Adrenal gland (tissue), 12 donors: ENCODE results near the gene PTPRU. TPM values are rescaled to one million over a fixed set of nuclear protein-coding genes. Genes with fewer than 3 reads are reported as not detected.
A peak's percentile ranks its signal among the peaks of the same experiment; 100 is the strongest.

Experiments used
- DNase-seq, 7 donors: peaks; one replicate each; pipeline ENCODE4 v3.0.0-alpha.2; 2019 to 2020
- H3K27ac ChIP-seq, 5 donors: fragments of 200-600 bp; sonication (generic) in 4 of 5; 1 replicate in 3 of 5; 2 replicates in 2 of 5; pipeline versions ENCODE4 v1.5.1 to v1.8.0; 2016 to 2020; ENCODE audit warnings: mild to moderate bottlenecking in 1 of 5
- H3K27me3 ChIP-seq: fragments of 200-600 bp; 2 replicates; pipeline ENCODE4 v1.8.0; 2021
- H3K36me3 ChIP-seq, 2 donors: fragments of 200-600 bp; replicated peaks in 1 of 2; 1 replicate in 1 of 2; 2 replicates in 1 of 2; pipeline versions ENCODE4 v1.5.1 to v1.8.0; 2018 to 2022
- H3K4me1 ChIP-seq, 2 donors: fragments of 200-600 bp; replicated peaks in 1 of 2; 1 replicate in 1 of 2; 2 replicates in 1 of 2; pipeline versions ENCODE4 v1.5.1 to v1.8.0; 2018 to 2021
- H3K4me3 ChIP-seq, 4 donors: fragments of 200-600 bp; sonication (generic) in 3 of 4; one replicate each; pipeline ENCODE4 v1.5.1; 2016 to 2018
- H3K9me3 ChIP-seq, 3 donors: fragments of 200-600 bp; sonication (generic) in 1 of 3; replicated peaks in 1 of 3; 1 replicate in 2 of 3; 2 replicates in 1 of 3; pipeline versions ENCODE4 v1.5.1 to v1.8.0; 2016 to 2021
- CTCF ChIP-seq, 6 experiments: fragments of 450-650 bp in 4 of 6; fragments of 200-600 bp in 2 of 6; sonication (generic) in 1 of 6; IDR thresholded peaks; 1 replicate in 5 of 6; 2 replicates in 1 of 6; pipeline versions ENCODE4 v1.5.1 to v1.8.0; 2016 to 2021; ENCODE audit warnings: antibody characterized with exemption in 6 of 6, mild to moderate bottlenecking in 2 of 6, moderate library complexity in 1 of 6
- POLR2A ChIP-seq, 2 donors: fragments of 450-650 bp; IDR thresholded peaks; one replicate each; pipeline ENCODE4 v1.6.1; 2017; ENCODE audit warnings: antibody characterized with exemption in 2 of 2, mild to moderate bottlenecking in 2 of 2, moderate library complexity in 1 of 2
- WGBS, 4 donors: extraction: QIAGEN DNeasy Blood & Tissue Kit in 2 of 4; methylation state at CpG; one replicate each; pipeline versions ENCODE4 v1.1.5 to v1.1.7; 2013 to 2017; 5-methylcytosine and 5-hydroxymethylcytosine counted together
- intact Hi-C, 2 donors: fragments of 100-400 bp; cut with DNase I; formaldehyde crosslinking; loops; one replicate each; pipeline versions ENCODE4 v1.14.1 to v1.15.0; 2022 to 2023
- polyA plus RNA-seq, 3 donors: library from polyadenylated mRNA; stranded (reverse); fragments of 200-250 nt in 2 of 3; fragments of 350-450 nt in 1 of 3; fragmentation: Illumina TruSeq in 1 of 3; extraction: RNeasy Lipid Tissue Mini Kit (QIAGEN cat#74804) in 1 of 3; gene quantifications; one replicate each; pipeline ENCODE4 v1.2.3, GENCODE V29; 2013 to 2014
- total RNA-seq, 9 donors: library from RNA; depleted of rRNA in 4 of 9; stranded (reverse); fragments of >200 nt in 4 of 9; fragments of 120-200 nt in 1 of 9; fragmentation: NEBNext Ultra II Directional in 1 of 9; extraction: Animal tissue kit (Norgen Biotek cat#: 25700) in 1 of 9; gene quantifications; one replicate each; pipeline versions ENCODE4 v1.1.0 to v1.2.4, GENCODE V29; 2013 to 2023
- donor health status: healthy with polysubstance abuse.
- donor health status: Bipolar disorder and iron deficiency.
- donor health status: DM: yes; HTN: yes; CAD: no.
- donor health status: DM: no; HTN: no; CAD: no.
- donor health status: DM: no; HTN: no; CAD: no.
- donor health status: DM: yes; HTN: yes; CAD: no.

Gene PTPRU
- total and polyA plus RNA-seq, 12 donors: 1.4 to 14.4 (median 6.7) TPM

GRCh38 chr1:29243871-29244200 is 7.5 kb downstream of the PTPRU start:
- Histone ChIP-seq H3K4me1 (no peaks in the 10 kb centered on the region), H3K27ac (no peak overlapping the region), H3K27me3 (no peaks in the 10 kb centered on the region), H3K36me3 (no peaks in the 10 kb centered on the region), H3K9me3 (no peaks in the 10 kb centered on the region), H3K4me3 (no peak overlapping the region)
- WGBS, 4 donors: 41 to 65% (median 63%) methylated on average over 3 of the region's 3 CpGs
- no peak for TF ChIP-seq POLR2A (IDR thresholded peaks at IDR 0.05)
- intact Hi-C loops: loop anchor here in 1 of 2 donors (10.0 kb wide), 2 partner anchors 611 to 871 kb away; no protein-coding TSS in a partner anchor
- DNase-seq: no peak

DNA sequence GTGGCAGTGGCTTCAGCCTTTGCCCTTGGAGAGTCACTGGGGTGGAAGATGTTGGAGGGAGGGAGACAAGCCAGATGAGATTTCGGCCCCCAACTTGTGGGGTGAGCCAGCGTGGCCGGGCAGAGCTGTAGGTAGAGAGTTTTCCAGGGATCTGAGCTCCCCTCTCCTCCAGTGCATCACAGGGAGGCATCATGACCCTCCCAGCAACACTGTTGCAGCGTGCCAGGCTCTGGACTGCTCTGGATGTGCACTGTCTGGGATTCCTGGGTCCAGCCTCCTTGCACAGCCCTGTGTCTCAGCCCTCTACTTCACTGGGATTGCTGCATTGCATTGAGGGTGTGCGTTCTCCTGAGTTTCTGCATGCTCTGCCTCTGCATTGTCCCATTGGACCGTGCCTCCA is 8.9 kb downstream of the PTPRU start:
- 50 to 81% (median 68%) methylated on average over 1 to 6 of the region's 6 CpGs for WGBS, 4 donors
- Histone ChIP-seq H3K4me1 (no peaks in the 10 kb centered on the region), H3K36me3 (no peaks in the 10 kb centered on the region), H3K9me3 (no peaks in the 10 kb centered on the region), H3K27ac (no peak overlapping the region), H3K4me3 (no peak overlapping the region), H3K27me3 (no peaks in the 10 kb centered on the region)
- TF ChIP-seq CTCF (IDR thresholded peaks at IDR 0.05) (no peak), POLR2A (IDR thresholded peaks at IDR 0.05) (no peak)
- intact Hi-C loops: loop anchor here in 1 of 2 donors (10.0 kb wide), 2 partner anchors 610 to 870 kb away; no protein-coding TSS in a partner anchor
- DNase-seq: no peak

DNA sequence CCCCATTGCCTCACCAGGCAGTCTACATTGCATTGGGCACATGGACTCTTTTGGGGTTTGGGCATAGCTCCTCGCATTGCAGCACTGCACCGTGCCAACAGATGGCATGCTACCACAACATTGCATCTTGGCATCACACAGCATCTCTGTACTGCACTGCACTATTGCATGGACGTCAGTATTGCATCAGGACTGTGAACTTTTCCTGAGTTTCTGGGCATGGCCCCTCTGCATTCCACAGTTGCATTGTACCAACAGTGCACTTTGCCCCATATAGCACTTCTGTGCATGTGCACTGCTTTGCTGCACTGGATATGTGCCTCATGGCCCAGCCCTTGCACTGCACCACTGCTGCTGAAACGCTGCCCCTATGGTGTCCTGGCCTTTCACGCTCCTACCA is 9.6 kb downstream of the PTPRU start:
- no peaks in the 10 kb centered on the region for H3K27me3 ChIP-seq
- TF ChIP-seq POLR2A (IDR thresholded peaks at IDR 0.05) (no peak), CTCF (IDR thresholded peaks at IDR 0.05) (peak in 5 of 6 experiments; percentile 31 to 49 (median 38))
- peak in 4 of 7 donors; percentile 32 to 68 (median 43) for DNase-seq
- WGBS, 4 donors: 52 to 75% (median 55%) methylated on average over 2 to 5 of the region's 5 CpGs
- no peak overlapping the region for H3K27ac ChIP-seq
- intact Hi-C loops: loop anchor here in 1 of 2 donors (10.0 kb wide), 2 partner anchors 609 to 869 kb away; no protein-coding TSS in a partner anchor
- H3K4me3 ChIP-seq: no peak overlapping the region
- no peaks in the 10 kb centered on the region for H3K9me3 ChIP-seq
- H3K4me1 ChIP-seq: no peaks in the 10 kb centered on the region
- H3K36me3 ChIP-seq: no peaks in the 10 kb centered on the region

- no peak for DNase-seq
- no peak for TF ChIP-seq POLR2A (IDR thresholded peaks at IDR 0.05)
- no peak for TF ChIP-seq CTCF (IDR thresholded peaks at IDR 0.05)
- WGBS, 4 donors: 63 to 89% (median 74%) methylated on average over 3 of the region's 3 CpGs
- no peaks in the 10 kb centered on the region for H3K9me3 ChIP-seq
- no peaks in the 10 kb centered on the region for H3K4me1 ChIP-seq
- H3K4me3 ChIP-seq: no peak overlapping the region
- no peaks in the 10 kb centered on the region for H3K27me3 ChIP-seq
- intact Hi-C loops: loop anchor here in 1 of 2 donors (10.0 kb wide), 2 partner anchors 608 to 868 kb away; no protein-coding TSS in a partner anchor
- no peak overlapping the region for H3K27ac ChIP-seq
- no peaks in the 10 kb centered on the region for H3K36me3 ChIP-seq
These were observed 10.7 kb downstream of the PTPRU start for GRCh38 chr1:29247044-29247443.
